Mucosa of descending colon (tissue), 3 donors: ENCODE results near the gene NBEAL2. TPM values are rescaled to one million over a fixed set of nuclear protein-coding genes. Genes with fewer than 3 reads are reported as not detected.
A peak's percentile ranks its signal among the peaks of the same experiment; 100 is the strongest.

Experiments
- ATAC-seq: fragments of 200-7000 bp; cut with Tn5 transposase; one replicate; pipeline ENCODE4 v1.9.1; 2020; ENCODE audit warnings: mild to moderate bottlenecking, moderate library complexity
- DNase-seq, 3 donors: peaks; one replicate each; pipeline ENCODE4 v3.0.0-alpha.2; 2020
- H3K36me3 ChIP-seq: fragments of 200-600 bp; one replicate; pipeline ENCODE4 v1.8.0; 2021; ENCODE audit warnings: low read depth, mild to moderate bottlenecking
- H3K4me1 ChIP-seq: fragments of 200-600 bp; one replicate; pipeline ENCODE4 v1.8.0; 2021; ENCODE audit warnings: low read depth, mild to moderate bottlenecking
- H3K4me3 ChIP-seq: fragments of 200-600 bp; one replicate; pipeline ENCODE4 v1.8.0; 2021; ENCODE audit warnings: mild to moderate bottlenecking
- H3K9me3 ChIP-seq: fragments of 200-600 bp; one replicate; pipeline ENCODE4 v1.8.0; 2021; ENCODE audit warnings: mild to moderate bottlenecking
- CTCF ChIP-seq: fragments of 200-600 bp; IDR thresholded peaks from one replicate; pipeline ENCODE4 v1.8.0; 2022; ENCODE audit warnings: antibody characterized with exemption, mild to moderate bottlenecking
- intact Hi-C, 2 donors: fragments of 100-400 bp; cut with DNase I in 1 of 2; cut with micrococcal nuclease in 1 of 2; formaldehyde crosslinking; loops; one replicate each; pipeline versions ENCODE4 v1.11.0 to v1.11.1; 2022; cut with DNase I, micrococcal nuclease
- total RNA-seq, 3 donors: library from RNA; stranded (reverse); fragmentation: NEBNext Ultra II Directional in 2 of 3; extraction: Animal tissue kit (Norgen Biotek cat#: 25700) in 2 of 3; gene quantifications; one replicate each; pipeline versions ENCODE4 v1.2.1 to v1.2.4, GENCODE V29; 2021 to 2023
- donor health status: DM: no; HTN: no; CAD: no; lungs with moderate emphysema.
- donor health status: DM: no; HTN: no; CAD: no.
- donor health status: DM: no; HTN: yes; CAD: no.

Gene NBEAL2
- total RNA-seq, 3 donors from 2014 or later: 49.2 to 94.0 (median 53.7) TPM

- DNase-seq (no peak), ATAC-seq (peak; percentile 50)
- Histone ChIP-seq H3K4me3 (no peak overlapping the region), H3K36me3 (no peaks in the 10 kb centered on the region), H3K4me1 (peaks cover 58% of the 10 kb centered on the region), H3K9me3 (no peaks in the 10 kb centered on the region)
- no peak for TF ChIP-seq CTCF
- intact Hi-C loops: no loop called here
Observed at GRCh38 chr3:46957092-46957820, 22.2 kb upstream of the NBEAL2 start.

- ATAC-seq: peak; percentile 46
- H3K4me1 ChIP-seq: peaks cover 54% of the 10 kb centered on the region
- no peak overlapping the region for H3K4me3 ChIP-seq
- TF ChIP-seq CTCF: no peak
- intact Hi-C loops: no loop called here
- no peaks in the 10 kb centered on the region for H3K9me3 ChIP-seq
- DNase-seq: no peak
- H3K36me3 ChIP-seq: no peaks in the 10 kb centered on the region
Observed at GRCh38 chr3:46958467-46959160, 20.9 kb upstream of the NBEAL2 start.

GRCh38 chr3:46959161-46959511 lies 20.3 kb upstream of the NBEAL2 start:
- H3K4me1 ChIP-seq: peaks cover 51% of the 10 kb centered on the region
- no peak overlapping the region for H3K4me3 ChIP-seq
- ATAC-seq (peak; percentile 2), DNase-seq (no peak)
- intact Hi-C loops: no loop called here
- H3K9me3 ChIP-seq: no peaks in the 10 kb centered on the region
- no peaks in the 10 kb centered on the region for H3K36me3 ChIP-seq
- TF ChIP-seq CTCF: no peak

- ATAC-seq: peak; percentile 54
- Histone ChIP-seq H3K4me1 (peaks cover 52% of the 10 kb centered on the region), H3K9me3 (no peaks in the 10 kb centered on the region)
Observed at GRCh38 chr3:46960081-46960701, 19.3 kb upstream of the NBEAL2 start.

GRCh38 chr3:46960835-46961234 lies 18.6 kb upstream of the NBEAL2 start:
- DNase-seq (no peak), ATAC-seq (no peak)
- intact Hi-C loops: no loop called here
- Histone ChIP-seq H3K36me3 (no peaks in the 10 kb centered on the region), H3K4me1 (peaks cover 51% of the 10 kb centered on the region), H3K9me3 (no peaks in the 10 kb centered on the region), H3K4me3 (no peak overlapping the region)
- TF ChIP-seq CTCF: no peak

More at GRCh38 chr3:46960081-46960701, 19.3 kb upstream of the NBEAL2 start:
- H3K4me3 ChIP-seq: no peak overlapping the region
- intact Hi-C loops: no loop called here
- H3K36me3 ChIP-seq: no peaks in the 10 kb centered on the region
- DNase-seq: no peak
- TF ChIP-seq CTCF: no peak
